ENCODE measurements around the gene SAFB.
"Not testable (repeated sequence)": the region's sequence is repeated elsewhere in the genome, so short reads cannot be mapped to it uniquely, and the experiment has no call there.

Gene SAFB

DNA sequence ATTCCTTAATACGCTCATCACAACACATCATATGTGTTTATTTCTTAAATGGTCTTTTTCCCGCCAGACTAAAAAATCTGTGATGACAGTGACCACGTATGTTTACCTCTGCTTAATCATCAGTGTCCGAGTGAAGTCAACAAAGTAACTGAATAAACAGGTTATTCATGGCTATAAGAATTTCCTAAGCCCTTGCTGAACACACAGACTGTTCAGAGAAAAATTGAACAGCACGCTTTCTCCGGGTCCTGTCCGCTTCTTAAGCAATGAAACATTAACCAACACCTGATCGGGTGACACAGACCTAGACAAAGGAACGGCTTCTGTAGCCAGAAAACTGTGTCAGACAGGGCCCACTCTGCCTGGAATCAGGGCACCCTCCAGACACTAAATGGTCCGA, 14.6 kb upstream of the SAFB start:
- ChIA-PET CTCF (interaction anchor here (2.6 kb wide), 1 partner anchor 11 kb away, joined by 13 read pairs; no protein-coding TSS in a partner anchor), POLR2A (interaction anchor here (2.0 kb wide), 1 partner anchor 15 kb away, joined by 7 read pairs; the partner anchor contains the start of genes SAFB and SAFB2)
- no peak for DNase-seq (ENCODE audit: extremely low spot score)
- TF ChIP-seq, protein P1, sequence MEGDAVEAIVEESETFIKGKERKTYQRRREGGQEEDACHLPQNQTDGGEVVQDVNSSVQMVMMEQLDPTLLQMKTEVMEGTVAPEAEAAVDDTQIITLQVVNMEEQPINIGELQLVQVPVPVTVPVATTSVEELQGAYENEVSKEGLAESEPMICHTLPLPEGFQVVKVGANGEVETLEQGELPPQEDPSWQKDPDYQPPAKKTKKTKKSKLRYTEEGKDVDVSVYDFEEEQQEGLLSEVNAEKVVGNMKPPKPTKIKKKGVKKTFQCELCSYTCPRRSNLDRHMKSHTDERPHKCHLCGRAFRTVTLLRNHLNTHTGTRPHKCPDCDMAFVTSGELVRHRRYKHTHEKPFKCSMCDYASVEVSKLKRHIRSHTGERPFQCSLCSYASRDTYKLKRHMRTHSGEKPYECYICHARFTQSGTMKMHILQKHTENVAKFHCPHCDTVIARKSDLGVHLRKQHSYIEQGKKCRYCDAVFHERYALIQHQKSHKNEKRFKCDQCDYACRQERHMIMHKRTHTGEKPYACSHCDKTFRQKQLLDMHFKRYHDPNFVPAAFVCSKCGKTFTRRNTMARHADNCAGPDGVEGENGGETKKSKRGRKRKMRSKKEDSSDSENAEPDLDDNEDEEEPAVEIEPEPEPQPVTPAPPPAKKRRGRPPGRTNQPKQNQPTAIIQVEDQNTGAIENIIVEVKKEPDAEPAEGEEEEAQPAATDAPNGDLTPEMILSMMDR (IDR thresholded peaks at IDR 0.05; ENCODE audit: control extremely low read depth, extremely low read depth, low read depth, missing control alignments): no peak

- ChIA-PET CTCF (interaction anchor here (2.6 kb wide), 1 partner anchor 11 kb away, joined by 13 read pairs; no protein-coding TSS in a partner anchor), POLR2A (interaction anchor here (0.6 to 2.0 kb wide), 3 partner anchors 14 to 44 kb away, joined by 4 to 7 read pairs (median 7); partner anchors contain the start of genes SAFB and SAFB2)
- not testable (repeated sequence) for DNase-seq (ENCODE audit: extremely low spot score)
Observed at GRCh38 chr19:5608766-5609165, 14.1 kb upstream of the SAFB start.

- TF ChIP-seq, protein P1 (IDR thresholded peaks at IDR 0.05; ENCODE audit: control extremely low read depth, extremely low read depth, low read depth, missing control alignments): no peak
- ChIA-PET CTCF (interaction anchor here (0.5 to 2.6 kb wide), 2 partner anchors 10 to 201 kb away, joined by 3 to 13 read pairs; no protein-coding TSS in a partner anchor), POLR2A (interaction anchor here (2.0 kb wide), 1 partner anchor 13 kb away, joined by 7 read pairs; the partner anchor contains the start of genes SAFB and SAFB2)
- no peak for DNase-seq (ENCODE audit: extremely low spot score)
Observed at GRCh38 chr19:5609881-5610448, 12.9 kb upstream of the SAFB start.

DNA sequence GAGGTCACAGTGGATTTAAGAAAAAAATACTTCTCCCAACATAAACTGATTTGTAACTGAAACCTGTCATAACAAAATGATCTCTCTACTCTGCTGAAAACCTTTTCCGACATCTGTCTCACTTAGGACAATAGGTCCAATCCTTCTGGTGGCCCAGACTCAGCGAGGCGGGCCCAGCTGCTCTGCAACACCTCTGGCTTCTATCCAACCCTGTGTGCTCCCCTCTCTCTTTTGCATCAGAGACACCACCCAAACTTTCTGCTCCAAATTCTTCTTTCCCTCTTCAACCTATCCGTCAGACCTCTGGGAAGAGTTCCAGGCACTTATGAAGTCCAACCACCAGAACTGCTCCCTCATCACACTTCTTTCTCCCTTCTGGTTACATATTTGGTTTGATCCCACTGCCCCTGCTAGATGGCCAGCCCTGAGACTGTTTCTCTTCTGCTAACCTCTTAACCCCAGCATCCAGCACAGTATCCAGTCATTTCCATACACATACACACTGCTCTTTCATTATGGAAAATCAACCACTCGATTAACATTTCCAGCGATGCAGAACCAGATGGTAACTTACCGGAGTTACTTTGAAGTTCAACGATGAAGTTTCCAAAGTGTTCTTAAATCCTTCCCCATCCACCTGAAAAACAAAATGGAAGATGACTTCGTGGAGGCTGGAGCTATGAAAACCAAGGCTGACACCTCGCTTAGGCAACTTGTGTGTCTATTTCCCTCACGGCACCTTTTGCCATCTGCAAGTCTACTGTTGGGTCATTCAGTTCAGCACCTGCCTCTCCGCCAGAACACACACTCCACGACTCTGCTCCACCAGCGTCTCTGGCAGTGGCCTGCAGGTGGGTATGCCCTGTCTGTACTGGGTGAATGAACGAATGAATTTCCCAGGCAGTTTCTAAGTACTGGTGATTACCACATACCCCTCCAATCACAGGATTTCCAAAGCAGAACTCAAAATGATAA, 9.7 kb upstream of the SAFB start:
- POLR2A ChIA-PET: interaction anchor here (0.7 to 1.6 kb wide), 2 partner anchors 10 to 32 kb away, joined by 3 to 6 read pairs; partner anchors contain the start of genes SAFB and SAFB2

DNA sequence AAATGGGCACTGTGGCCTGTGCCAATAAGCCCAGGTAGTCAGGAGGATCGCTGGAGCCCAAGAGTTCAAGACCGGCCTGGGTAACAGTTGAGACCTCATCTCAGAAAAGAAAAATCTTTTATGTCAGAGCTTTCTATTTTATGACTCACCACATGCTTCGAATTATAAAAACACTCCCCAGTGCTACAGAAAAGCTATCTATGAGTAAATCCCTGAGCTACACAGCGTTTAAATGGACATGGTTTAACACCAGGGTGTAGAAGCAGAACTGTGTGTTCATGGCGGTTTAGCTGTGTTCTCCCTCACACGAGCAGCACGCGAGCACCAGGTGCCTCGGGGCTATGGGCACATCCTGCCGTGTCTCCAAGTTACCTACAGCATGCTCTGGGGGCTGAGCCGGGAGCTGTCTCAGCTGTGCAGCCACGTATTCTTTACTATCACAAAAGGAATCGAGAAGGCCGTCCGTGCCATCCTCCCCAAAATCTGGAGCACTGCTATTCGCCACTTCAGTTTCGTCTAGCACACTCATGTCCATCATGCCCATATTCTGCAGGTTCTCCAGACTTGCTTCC, 7.0 kb upstream of the SAFB start:
- DNase-seq (ENCODE audit: extremely low spot score): no peak
- ChIA-PET POLR2A (interaction anchor here (1.1 kb wide), 1 partner anchor 19 kb away, joined by 3 read pairs; no protein-coding TSS in a partner anchor), CTCF (interaction anchor here (1.7 kb wide), 1 partner anchor 188 kb away, joined by 4 read pairs; no protein-coding TSS in a partner anchor)
- TF ChIP-seq, protein P1 (IDR thresholded peaks at IDR 0.05; ENCODE audit: control extremely low read depth, extremely low read depth, low read depth, missing control alignments): no peak

More for the DNA sequence above, 9.7 kb upstream of the SAFB start:
- TF ChIP-seq, protein P1 (IDR thresholded peaks at IDR 0.05; ENCODE audit: control extremely low read depth, extremely low read depth, low read depth, missing control alignments): no peak
- DNase-seq (ENCODE audit: extremely low spot score): no peak
- CTCF ChIA-PET: interaction anchor here (1.1 to 1.4 kb wide), 2 partner anchors 8 to 77 kb away, joined by 3 read pairs; partner anchors contain the start of gene RPL36

GRCh38 chr19:5617080-5617479, 5.8 kb upstream of the SAFB start:
- ChIA-PET POLR2A (interaction anchor here (1.1 kb wide), 1 partner anchor 21 kb away, joined by 3 read pairs; no protein-coding TSS in a partner anchor), CTCF (no interaction called here)
- no peak for DNase-seq (ENCODE audit: extremely low spot score)
- TF ChIP-seq, protein P1 (IDR thresholded peaks at IDR 0.05; ENCODE audit: control extremely low read depth, extremely low read depth, low read depth, missing control alignments): no peak

Measured in GM10248 (cell line).